ENCODE measurements around the gene FOXM1.

Gene FOXM1

GRCh38 chr12:2858334-2858733 lies 18.6 kb downstream of the FOXM1 start:
- Mint-ChIP-seq H3K9me3 (no peaks in the 10 kb centered on the region), H3K27me3 (no peaks in the 10 kb centered on the region), H3K4me1 (no peaks in the 10 kb centered on the region), H3K36me3 (peaks cover 46% of the 10 kb centered on the region), H3K4me3 (no peak overlapping the region), H3K27ac (no peak overlapping the region)
- ATAC-seq, result no peak

- Mint-ChIP-seq H3K27me3 (no peaks in the 10 kb centered on the region), H3K4me1 (no peaks in the 10 kb centered on the region), H3K36me3 (peaks cover 46% of the 10 kb centered on the region), H3K9me3 (no peaks in the 10 kb centered on the region), H3K27ac (no peak overlapping the region), H3K4me3 (no peak overlapping the region)
- ATAC-seq, result no peak
Measured at GRCh38 chr12:2857576-2857975, 19.4 kb downstream of the FOXM1 start.

- H3K4me3 Mint-ChIP-seq, result no peak within 1 kb of the TSS
- no peaks in the 10 kb centered on the region for H3K4me1 Mint-ChIP-seq
- no peak for ATAC-seq
- no peaks in the 10 kb centered on the region for H3K9me3 Mint-ChIP-seq
- H3K27me3 Mint-ChIP-seq, result no peaks in the 10 kb centered on the region
- peak within 1 kb of the TSS; percentile 4 for H3K27ac Mint-ChIP-seq
- H3K36me3 Mint-ChIP-seq, result peaks cover 46% of the 10 kb centered on the region
Measured at GRCh38 chr12:2857021-2857431, 19.9 kb downstream of the FOXM1 start, which contains the start of gene TEX52. TSS of gene TEX52 (minus strand) at chr12:2857039. CDS start at chr12:2857026, 13 bp downstream.

- Mint-ChIP-seq H3K4me1 (no peaks in the 10 kb centered on the region), H3K27me3 (no peaks in the 10 kb centered on the region), H3K9me3 (no peaks in the 10 kb centered on the region), H3K36me3 (peaks cover 46% of the 10 kb centered on the region), H3K27ac (peak overlapping the region; percentile 4), H3K4me3 (no peak overlapping the region)
- ATAC-seq, result no peak
Measured at GRCh38 chr12:2856051-2856450, 20.9 kb downstream of the FOXM1 start.

GRCh38 chr12:2855546-2855945 lies 21.4 kb downstream of the FOXM1 start:
- ATAC-seq, result no peak
- Mint-ChIP-seq H3K9me3 (no peaks in the 10 kb centered on the region), H3K4me3 (no peak overlapping the region), H3K27ac (no peak overlapping the region), H3K4me1 (no peaks in the 10 kb centered on the region), H3K36me3 (peaks cover 46% of the 10 kb centered on the region), H3K27me3 (no peaks in the 10 kb centered on the region)

GRCh38 chr12:2854669-2855453 lies 22.1 kb downstream of the FOXM1 start:
- H3K27me3 Mint-ChIP-seq, result no peaks in the 10 kb centered on the region
- no peak for ATAC-seq
- no peak overlapping the region for H3K4me3 Mint-ChIP-seq
- no peaks in the 10 kb centered on the region for H3K9me3 Mint-ChIP-seq
- no peak overlapping the region for H3K27ac Mint-ChIP-seq
- peaks cover 39% of the 10 kb centered on the region for H3K36me3 Mint-ChIP-seq
- no peaks in the 10 kb centered on the region for H3K4me1 Mint-ChIP-seq

GRCh38 chr12:2853626-2854025 lies 23.3 kb downstream of the FOXM1 start:
- H3K27me3 Mint-ChIP-seq, result no peaks in the 10 kb centered on the region

GRCh38 chr12:2851931-2852330 lies 25.0 kb downstream of the FOXM1 start:
- Mint-ChIP-seq H3K4me3 (no peak overlapping the region), H3K36me3 (peaks cover 46% of the 10 kb centered on the region), H3K27me3 (no peaks in the 10 kb centered on the region), H3K9me3 (no peaks in the 10 kb centered on the region), H3K27ac (no peak overlapping the region), H3K4me1 (no peaks in the 10 kb centered on the region)
- ATAC-seq, result no peak

More at GRCh38 chr12:2853626-2854025, 23.3 kb downstream of the FOXM1 start:
- Mint-ChIP-seq H3K36me3 (peaks cover 40% of the 10 kb centered on the region), H3K27ac (no peak overlapping the region), H3K9me3 (no peaks in the 10 kb centered on the region), H3K4me1 (no peaks in the 10 kb centered on the region), H3K4me3 (no peak overlapping the region)
- ATAC-seq, result no peak

GRCh38 chr12:2845280-2845679 lies 31.7 kb downstream of the FOXM1 start:
- no peaks in the 10 kb centered on the region for H3K4me1 Mint-ChIP-seq
- no peak overlapping the region for H3K27ac Mint-ChIP-seq
- no peak for ATAC-seq
- H3K27me3 Mint-ChIP-seq, result no peaks in the 10 kb centered on the region
- no peaks in the 10 kb centered on the region for H3K9me3 Mint-ChIP-seq
- H3K36me3 Mint-ChIP-seq, result peaks cover 58% of the 10 kb centered on the region
- H3K4me3 Mint-ChIP-seq, result no peak overlapping the region

- H3K27ac Mint-ChIP-seq, result no peak overlapping the region
- H3K9me3 Mint-ChIP-seq, result no peaks in the 10 kb centered on the region
- H3K4me3 Mint-ChIP-seq, result no peak overlapping the region
- H3K27me3 Mint-ChIP-seq, result no peaks in the 10 kb centered on the region
- H3K4me1 Mint-ChIP-seq, result no peaks in the 10 kb centered on the region
- no peak for ATAC-seq
- peaks cover 62% of the 10 kb centered on the region for H3K36me3 Mint-ChIP-seq
Measured at GRCh38 chr12:2844786-2845185, 32.2 kb downstream of the FOXM1 start.

- no peak overlapping the region for H3K4me3 Mint-ChIP-seq
- H3K4me1 Mint-ChIP-seq, result no peaks in the 10 kb centered on the region
- no peaks in the 10 kb centered on the region for H3K27me3 Mint-ChIP-seq
- peaks cover 63% of the 10 kb centered on the region for H3K36me3 Mint-ChIP-seq
- no peak overlapping the region for H3K27ac Mint-ChIP-seq
- ATAC-seq, result no peak
- no peaks in the 10 kb centered on the region for H3K9me3 Mint-ChIP-seq
Measured at GRCh38 chr12:2842948-2843347, 34.0 kb downstream of the FOXM1 start.

- H3K36me3 Mint-ChIP-seq, result peaks cover 59% of the 10 kb centered on the region
- ATAC-seq, result no peak
- no peaks in the 10 kb centered on the region for H3K4me1 Mint-ChIP-seq
- no peak overlapping the region for H3K4me3 Mint-ChIP-seq
- H3K27ac Mint-ChIP-seq, result no peak overlapping the region
- no peaks in the 10 kb centered on the region for H3K27me3 Mint-ChIP-seq
- H3K9me3 Mint-ChIP-seq, result no peaks in the 10 kb centered on the region
Measured at GRCh38 chr12:2841056-2841650, 35.8 kb downstream of the FOXM1 start.

GRCh38 chr12:2836574-2836973 lies 40.4 kb downstream of the FOXM1 start:
- ATAC-seq, result no peak
- H3K27ac Mint-ChIP-seq, result no peak overlapping the region
- H3K4me3 Mint-ChIP-seq, result no peak overlapping the region
- no peaks in the 10 kb centered on the region for H3K9me3 Mint-ChIP-seq
- no peaks in the 10 kb centered on the region for H3K4me1 Mint-ChIP-seq
- H3K36me3 Mint-ChIP-seq, result peaks cover 52% of the 10 kb centered on the region
- no peaks in the 10 kb centered on the region for H3K27me3 Mint-ChIP-seq

GRCh38 chr12:2835691-2836403 lies 41.1 kb downstream of the FOXM1 start:
- no peak for ATAC-seq
- Mint-ChIP-seq H3K36me3 (peaks cover 51% of the 10 kb centered on the region), H3K9me3 (no peaks in the 10 kb centered on the region), H3K4me3 (no peak overlapping the region), H3K27ac (peak overlapping the region; percentile 34), H3K4me1 (no peaks in the 10 kb centered on the region), H3K27me3 (no peaks in the 10 kb centered on the region)

- ATAC-seq, result no peak
- H3K4me3 Mint-ChIP-seq, result no peak within 1 kb of the TSS
- H3K36me3 Mint-ChIP-seq, result peaks cover 52% of the 10 kb centered on the region
- H3K27me3 Mint-ChIP-seq, result no peaks in the 10 kb centered on the region
- peak within 1 kb of the TSS; percentile 34 for H3K27ac Mint-ChIP-seq
- H3K9me3 Mint-ChIP-seq, result no peaks in the 10 kb centered on the region
- no peaks in the 10 kb centered on the region for H3K4me1 Mint-ChIP-seq
Measured at GRCh38 chr12:2834581-2835491, 42.1 kb downstream of the FOXM1 start, which contains the start of gene NRIP2. TSS of gene NRIP2 (minus strand) at chr12:2835035. CDS start at chr12:2834983, 52 bp downstream.

Data from stimulated activated memory B cell treated with anti-CD40 and anti-IgM and Interleukin-4, amounts not matched to agents 10 μg/mL and 1 μg/mL and 100 μg/mL, for 72 hours (primary cell).